ENCODE results near the gene DENND1A. TPM values are rescaled to one million over a fixed set of nuclear protein-coding genes. Genes with fewer than 3 reads are reported as not detected.

The DENND1A gene
- total RNA-seq, 4 donors from 2014 or later = 19.2 to 26.9 (median 24.0) TPM

GRCh38 chr9:123722378-123722777 is 207.5 kb downstream of the DENND1A start:
- no peaks in the 10 kb centered on the region for H3K27me3 ChIP-seq
- TF ChIP-seq POLR2A (IDR thresholded peaks at IDR 0.05; ENCODE audit: low read depth) = no peak
- TF ChIP-seq, protein P1, sequence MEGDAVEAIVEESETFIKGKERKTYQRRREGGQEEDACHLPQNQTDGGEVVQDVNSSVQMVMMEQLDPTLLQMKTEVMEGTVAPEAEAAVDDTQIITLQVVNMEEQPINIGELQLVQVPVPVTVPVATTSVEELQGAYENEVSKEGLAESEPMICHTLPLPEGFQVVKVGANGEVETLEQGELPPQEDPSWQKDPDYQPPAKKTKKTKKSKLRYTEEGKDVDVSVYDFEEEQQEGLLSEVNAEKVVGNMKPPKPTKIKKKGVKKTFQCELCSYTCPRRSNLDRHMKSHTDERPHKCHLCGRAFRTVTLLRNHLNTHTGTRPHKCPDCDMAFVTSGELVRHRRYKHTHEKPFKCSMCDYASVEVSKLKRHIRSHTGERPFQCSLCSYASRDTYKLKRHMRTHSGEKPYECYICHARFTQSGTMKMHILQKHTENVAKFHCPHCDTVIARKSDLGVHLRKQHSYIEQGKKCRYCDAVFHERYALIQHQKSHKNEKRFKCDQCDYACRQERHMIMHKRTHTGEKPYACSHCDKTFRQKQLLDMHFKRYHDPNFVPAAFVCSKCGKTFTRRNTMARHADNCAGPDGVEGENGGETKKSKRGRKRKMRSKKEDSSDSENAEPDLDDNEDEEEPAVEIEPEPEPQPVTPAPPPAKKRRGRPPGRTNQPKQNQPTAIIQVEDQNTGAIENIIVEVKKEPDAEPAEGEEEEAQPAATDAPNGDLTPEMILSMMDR (IDR thresholded peaks at IDR 0.05) = no peak
- TF ChIP-seq POLR2AphosphoS5 (IDR thresholded peaks at IDR 0.05) = no peak
- peaks cover 0 to 16% (median 14%) of the 10 kb centered on the region in 4 donors for H3K4me1 ChIP-seq
- no peaks in the 10 kb centered on the region for H3K9me3 ChIP-seq
- no peak overlapping the region for H3K4me3 ChIP-seq
- intact Hi-C loops (cut with DNase I) = loop anchor here (10.0 kb wide), 1 partner anchor 202 kb away; no protein-coding TSS in a partner anchor
- no peaks in the 10 kb centered on the region for H3K36me3 ChIP-seq
- DNase-seq (ENCODE audit: extremely low spot score) = no peak
- 93% methylated on average over 4 of the region's 4 CpGs for WGBS
- no peak overlapping the region for H3K27ac ChIP-seq (replicated peaks in 1 of 4)

DNA sequence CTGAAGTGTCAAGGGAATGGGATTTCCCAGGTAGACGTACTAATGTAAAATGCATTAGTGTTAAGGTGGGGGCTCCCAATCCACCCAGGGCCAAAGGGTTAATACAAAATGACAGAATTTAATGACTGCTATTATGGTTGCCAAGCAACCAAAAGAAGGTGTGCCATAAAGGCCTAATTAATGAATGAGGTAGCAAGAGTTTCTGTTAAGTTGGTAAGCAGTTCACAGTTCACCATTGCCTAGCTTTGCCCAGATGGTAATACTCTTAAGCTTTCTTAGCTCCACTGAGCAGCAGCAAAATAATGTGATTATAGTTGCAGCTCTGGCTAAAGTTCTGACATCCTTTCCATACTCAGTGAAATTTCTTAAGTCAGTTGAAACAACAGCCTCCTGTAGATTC is 211.7 kb downstream of the DENND1A start:
- no peak for DNase-seq (ENCODE audit: extremely low spot score)
- H3K4me3 ChIP-seq = no peak overlapping the region
- H3K9me3 ChIP-seq = no peaks in the 10 kb centered on the region
- TF ChIP-seq, protein P1 (IDR thresholded peaks at IDR 0.05) = no peak
- TF ChIP-seq POLR2A (IDR thresholded peaks at IDR 0.05; ENCODE audit: low read depth) (no peak), EP300 (IDR thresholded peaks at IDR 0.05) (no peak), POLR2AphosphoS5 (IDR thresholded peaks at IDR 0.05) (no peak)
- H3K36me3 ChIP-seq = no peaks in the 10 kb centered on the region
- intact Hi-C loops (cut with DNase I) = no loop called here
- H3K27me3 ChIP-seq = no peaks in the 10 kb centered on the region
- H3K4me1 ChIP-seq = no peaks in the 10 kb centered on the region
- H3K27ac ChIP-seq (replicated peaks in 1 of 4) = no peak overlapping the region
- 100% methylated on average over 1 of the region's 1 CpG for WGBS

- TF ChIP-seq POLR2AphosphoS5 (IDR thresholded peaks at IDR 0.05) (no peak), EP300 (IDR thresholded peaks at IDR 0.05) (no peak), POLR2A (IDR thresholded peaks at IDR 0.05; ENCODE audit: low read depth) (no peak)
- TF ChIP-seq, protein P1 (IDR thresholded peaks at IDR 0.05) = no peak
- Histone ChIP-seq H3K27ac (replicated peaks in 1 of 4) (no peak overlapping the region), H3K4me1 (no peaks in the 10 kb centered on the region), H3K27me3 (no peaks in the 10 kb centered on the region), H3K36me3 (no peaks in the 10 kb centered on the region), H3K4me3 (no peak overlapping the region), H3K9me3 (no peaks in the 10 kb centered on the region)
- DNase-seq (ENCODE audit: extremely low spot score) = no peak
- intact Hi-C loops (cut with DNase I) = no loop called here
Measured at GRCh38 chr9:123717581-123718175, 212.2 kb downstream of the DENND1A start.

DNA sequence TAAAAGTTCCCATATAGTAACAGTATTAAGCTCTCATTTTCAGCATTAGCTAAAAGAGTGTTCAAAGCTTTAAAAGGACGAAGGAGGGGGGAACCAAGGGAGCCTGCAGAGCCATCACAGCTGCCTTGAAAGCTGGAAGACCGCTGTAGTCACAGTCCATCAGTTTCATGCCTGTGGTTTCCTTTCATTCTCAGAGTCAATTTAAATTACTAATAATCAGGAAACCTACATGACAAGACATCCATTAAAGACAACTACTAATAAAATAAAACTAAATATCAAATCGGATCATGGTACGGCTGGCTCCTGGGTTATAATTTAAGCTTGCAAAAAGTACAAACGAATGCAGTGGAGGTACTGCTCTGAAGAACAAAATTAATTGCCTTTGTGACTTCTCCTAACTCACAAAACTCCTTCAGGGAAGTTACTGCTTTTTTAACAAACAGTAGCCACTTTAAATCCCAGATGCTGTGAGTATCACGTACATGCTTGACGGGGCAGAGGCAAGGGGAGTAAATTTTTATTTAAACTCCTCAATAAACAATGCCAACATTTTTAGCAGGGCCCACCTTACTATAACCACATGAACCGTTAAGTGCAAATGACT is 213.5 kb downstream of the DENND1A start:
- Histone ChIP-seq H3K27ac (replicated peaks in 1 of 4) (no peak overlapping the region), H3K36me3 (no peaks in the 10 kb centered on the region), H3K4me1 (no peaks in the 10 kb centered on the region), H3K9me3 (no peaks in the 10 kb centered on the region), H3K27me3 (no peaks in the 10 kb centered on the region), H3K4me3 (no peak overlapping the region)
- no peak for DNase-seq (ENCODE audit: extremely low spot score)
- 90% methylated on average over 8 of the region's 8 CpGs for WGBS
- TF ChIP-seq, protein P1 (IDR thresholded peaks at IDR 0.05) = no peak
- TF ChIP-seq EP300 (IDR thresholded peaks at IDR 0.05) = no peak
- no peak for TF ChIP-seq POLR2AphosphoS5 (IDR thresholded peaks at IDR 0.05)
- no peak for TF ChIP-seq POLR2A (IDR thresholded peaks at IDR 0.05; ENCODE audit: low read depth)
- intact Hi-C loops (cut with DNase I) = no loop called here
